Measurements from ENCODE around the gene S100PBP.

The S100PBP gene

GRCh38 chr1:32830092-32830852 is 12.8 kb downstream of the S100PBP start:
- no peak for DNase-seq

DNA sequence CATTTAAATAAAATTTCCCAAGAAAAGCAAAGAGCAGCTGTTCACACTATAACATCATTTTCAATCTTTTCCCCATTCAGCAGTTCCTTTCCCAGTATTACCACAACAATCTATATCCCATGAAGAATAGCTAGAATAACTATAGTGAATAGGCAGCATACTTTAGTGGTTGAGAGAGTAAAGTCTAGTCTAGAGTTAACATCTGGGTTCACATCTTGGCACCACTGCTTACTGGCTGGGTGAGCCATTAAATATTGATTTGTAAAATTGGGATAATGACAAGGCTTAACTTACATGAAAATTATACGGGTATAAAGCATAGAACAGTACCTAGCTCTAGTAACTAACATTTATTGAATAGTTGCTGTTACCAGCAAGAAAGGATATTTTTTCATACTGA is 14.4 kb downstream of the S100PBP start:
- no peak for DNase-seq

GRCh38 chr1:32848354-32849063 is 31.1 kb downstream of the S100PBP start:
- no peak for DNase-seq

DNA sequence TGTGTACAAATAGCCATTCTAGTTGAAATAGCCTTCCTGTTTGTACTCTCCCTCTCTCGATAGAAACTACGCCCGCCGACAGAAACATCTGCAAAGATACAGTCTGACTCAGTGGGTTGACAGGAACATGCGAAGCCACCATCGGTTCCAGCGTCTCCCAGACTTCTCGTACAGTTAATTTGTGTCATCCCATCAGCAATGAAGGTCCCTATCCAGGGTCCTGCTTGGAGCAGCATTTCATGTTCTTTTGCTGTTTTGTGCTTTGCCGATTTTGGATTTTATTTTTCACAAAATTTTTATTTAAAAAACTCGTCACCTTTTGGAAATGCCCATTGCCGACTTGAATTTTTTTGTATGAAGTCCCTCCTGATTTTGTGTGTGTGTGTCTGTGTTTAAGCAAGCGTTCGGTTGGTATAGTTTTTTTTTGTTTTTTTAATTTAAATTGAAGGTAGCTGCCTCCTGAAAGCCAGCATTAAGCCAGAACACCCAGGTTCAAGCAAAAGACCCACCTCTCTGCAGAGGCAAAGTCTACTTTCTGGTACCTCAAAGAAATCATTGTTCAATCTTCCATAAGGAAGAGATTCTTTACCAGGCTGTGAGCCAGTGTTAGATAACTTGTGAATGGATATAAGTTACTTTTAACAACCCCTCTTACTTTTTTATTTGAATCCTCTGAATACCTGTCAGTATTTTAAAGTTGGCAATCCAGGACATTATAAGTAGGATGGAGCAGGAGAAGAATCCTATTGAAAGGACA is 38.6 kb downstream of the S100PBP start:
- no peak for DNase-seq

DNA sequence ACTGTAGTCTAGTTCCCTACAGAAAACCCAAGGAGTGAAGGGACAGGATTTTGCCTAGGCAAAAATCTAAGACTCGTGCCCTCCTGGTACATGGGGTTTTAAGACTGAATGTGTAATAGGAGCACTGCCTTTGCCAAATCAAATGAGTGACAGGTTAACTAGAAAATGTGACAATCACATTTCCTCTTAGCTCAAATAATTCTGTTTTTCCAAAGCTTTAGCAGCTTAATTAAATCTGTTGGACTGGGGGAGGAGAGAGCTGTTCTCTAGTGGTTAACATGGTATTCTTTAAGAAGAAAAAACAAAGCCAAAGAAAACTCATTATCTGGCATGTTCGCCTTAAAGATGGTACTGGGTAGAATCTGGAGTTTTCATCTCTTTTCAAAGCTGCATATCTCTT is 40.7 kb downstream of the S100PBP start:
- DNase-seq: no peak

GRCh38 chr1:32858791-32859190 is 41.3 kb downstream of the S100PBP start:
- DNase-seq: no peak

DNA sequence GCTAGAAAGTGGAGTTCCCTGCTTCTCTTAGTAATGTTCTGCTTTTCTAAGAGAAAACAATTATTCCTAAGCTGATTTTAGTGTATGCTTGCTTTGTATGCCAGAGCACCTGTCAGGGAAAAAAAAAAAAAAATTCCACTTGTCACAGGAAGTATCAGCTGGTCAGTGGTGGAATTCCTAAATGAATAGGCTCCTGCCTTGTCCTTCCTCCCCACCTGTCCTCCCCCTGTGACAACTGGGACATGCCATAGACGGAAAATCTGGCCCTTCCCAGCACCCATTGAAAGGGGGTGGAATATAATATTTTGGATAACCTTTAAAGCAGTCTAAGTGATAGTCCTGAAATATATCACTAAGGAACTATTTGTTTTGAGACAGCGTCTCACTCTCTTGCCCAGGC is 42.5 kb downstream of the S100PBP start:
- no peak for DNase-seq

DNA sequence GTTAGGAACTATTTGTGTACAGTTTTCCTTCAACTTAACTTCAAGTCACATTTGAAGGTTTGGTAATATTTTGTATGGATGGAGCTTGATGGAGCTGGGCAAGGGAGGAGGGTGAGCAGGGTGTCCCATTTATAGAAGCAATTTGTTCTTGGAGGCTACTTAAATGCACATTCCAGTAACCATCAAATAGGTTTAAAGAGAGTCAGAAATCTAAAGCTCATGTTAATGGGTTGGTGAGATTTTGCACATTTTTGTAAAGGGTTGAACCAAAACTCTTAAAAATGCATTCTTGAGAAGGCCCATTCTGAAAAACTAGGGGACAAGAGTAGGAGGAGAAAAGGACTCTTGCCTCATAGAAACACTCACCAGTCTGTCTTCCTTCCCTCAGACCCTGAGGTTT is 43.1 kb downstream of the S100PBP start:
- no peak for DNase-seq

DNA sequence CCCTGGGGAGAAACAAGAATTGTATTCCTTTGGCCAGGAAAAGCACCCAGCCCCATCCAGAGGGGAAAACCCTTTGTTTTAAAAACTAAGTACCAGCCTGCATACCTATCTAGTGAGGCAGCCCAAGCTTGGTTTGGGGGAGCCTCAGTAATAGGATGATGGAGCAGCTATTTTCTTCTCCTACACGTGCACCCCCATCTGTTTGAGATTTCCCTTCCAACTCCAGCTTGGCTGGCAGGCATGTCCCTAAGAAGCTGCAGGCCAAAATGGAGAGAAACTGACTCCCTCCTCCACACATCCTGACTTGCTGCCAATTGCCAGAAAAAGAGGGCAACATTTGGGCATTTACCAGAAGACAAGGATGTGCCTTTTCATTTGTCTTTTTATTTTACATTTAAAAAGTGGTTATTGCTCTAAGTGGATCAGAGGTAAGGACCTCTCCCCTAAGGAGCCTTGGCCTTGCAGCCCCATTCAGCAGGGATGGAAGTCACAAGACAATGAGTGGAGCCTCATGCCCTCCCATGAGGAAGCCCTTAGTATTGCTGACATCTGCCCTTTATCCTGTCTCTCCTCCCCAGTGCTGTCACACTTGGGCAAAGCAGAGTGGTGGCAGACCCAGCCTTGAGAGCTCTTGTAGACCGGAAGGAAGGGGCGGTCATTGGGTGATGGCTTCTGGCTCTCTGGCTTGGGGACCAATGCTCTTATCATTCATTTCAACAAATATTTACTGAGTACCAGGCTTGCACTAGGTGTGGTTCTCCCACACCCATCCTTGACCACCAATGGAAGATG is 44.6 kb downstream of the S100PBP start:
- peak; percentile 9 for DNase-seq

- no peak for DNase-seq
These were observed 45.9 kb downstream of the S100PBP start for GRCh38 chr1:32863218-32863880.

GRCh38 chr1:32863881-32864245 is 46.4 kb downstream of the S100PBP start:
- no peak for DNase-seq

DNA sequence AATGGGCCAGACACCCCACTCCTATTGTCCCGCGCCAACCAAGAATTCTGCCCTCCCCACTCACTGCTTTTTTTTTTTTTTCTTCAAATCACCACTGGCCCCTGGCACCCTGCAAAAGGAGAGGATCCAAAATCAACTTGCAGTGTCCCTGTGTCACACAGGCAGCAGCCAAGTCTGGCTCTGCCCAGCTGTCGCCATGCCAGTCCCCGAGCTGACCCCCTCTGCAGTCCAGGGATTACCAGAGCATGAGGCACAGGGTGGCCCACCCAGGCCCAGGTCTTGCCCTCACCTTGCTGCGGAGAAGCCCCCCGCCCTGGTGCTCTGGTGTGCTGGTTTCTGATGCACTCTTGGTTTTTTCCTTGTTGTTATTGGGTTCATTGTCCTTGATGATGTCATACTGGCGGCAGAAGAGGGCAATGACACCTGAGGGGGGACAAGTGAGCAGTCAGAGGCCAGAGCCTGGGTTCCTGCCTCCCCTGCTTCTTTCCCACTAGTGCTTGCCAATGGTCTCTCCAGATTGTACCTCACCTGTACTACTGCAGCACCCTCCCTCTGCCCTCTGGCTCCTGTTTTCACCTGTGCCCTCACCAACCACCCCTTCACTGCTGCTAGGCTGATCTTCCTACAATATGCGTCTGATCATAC is 47.0 kb downstream of the S100PBP start:
- no peak for DNase-seq

DNA sequence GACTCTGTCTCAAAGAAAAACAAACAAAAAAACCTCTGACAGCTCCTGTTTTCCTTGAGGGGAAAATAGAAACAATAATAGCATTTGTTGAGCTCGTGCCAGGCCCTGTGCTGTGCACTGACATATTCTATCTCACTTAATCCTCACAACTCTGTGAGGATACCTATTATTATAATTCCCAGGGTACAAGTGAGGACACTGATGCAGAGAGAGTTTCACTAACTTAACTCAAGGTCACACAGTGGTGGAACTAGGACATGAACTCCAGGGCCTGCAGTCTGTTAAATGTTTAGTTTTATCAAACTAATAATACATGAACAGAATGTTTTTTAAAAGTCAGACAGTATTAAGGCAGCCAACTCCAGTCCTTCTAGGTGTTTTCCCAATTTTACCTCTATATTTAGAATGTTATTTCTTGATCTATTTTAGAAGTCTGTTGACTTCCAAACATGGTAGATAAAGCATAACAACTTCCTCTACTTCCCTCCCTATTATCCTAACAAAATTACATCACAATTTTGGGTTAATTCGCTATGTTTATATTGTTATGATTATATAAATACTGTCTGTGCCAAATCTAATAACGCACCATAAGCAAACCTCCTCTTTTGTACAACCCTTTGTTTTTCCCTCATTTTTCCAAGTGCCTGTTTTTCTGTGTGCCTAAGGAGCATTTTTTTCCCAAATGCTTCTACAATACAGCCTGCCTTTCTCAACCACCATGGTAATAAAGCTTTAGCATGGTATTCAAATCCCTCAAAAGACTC is 48.4 kb downstream of the S100PBP start:
- no peak for DNase-seq

- DNase-seq: no peak
These were observed 49.7 kb downstream of the S100PBP start for GRCh38 chr1:32867151-32867550.

GRCh38 chr1:32867671-32868070 is 50.2 kb downstream of the S100PBP start:
- DNase-seq: no peak

- no peak for DNase-seq
These were observed 50.6 kb downstream of the S100PBP start for GRCh38 chr1:32868085-32868484.

DNA sequence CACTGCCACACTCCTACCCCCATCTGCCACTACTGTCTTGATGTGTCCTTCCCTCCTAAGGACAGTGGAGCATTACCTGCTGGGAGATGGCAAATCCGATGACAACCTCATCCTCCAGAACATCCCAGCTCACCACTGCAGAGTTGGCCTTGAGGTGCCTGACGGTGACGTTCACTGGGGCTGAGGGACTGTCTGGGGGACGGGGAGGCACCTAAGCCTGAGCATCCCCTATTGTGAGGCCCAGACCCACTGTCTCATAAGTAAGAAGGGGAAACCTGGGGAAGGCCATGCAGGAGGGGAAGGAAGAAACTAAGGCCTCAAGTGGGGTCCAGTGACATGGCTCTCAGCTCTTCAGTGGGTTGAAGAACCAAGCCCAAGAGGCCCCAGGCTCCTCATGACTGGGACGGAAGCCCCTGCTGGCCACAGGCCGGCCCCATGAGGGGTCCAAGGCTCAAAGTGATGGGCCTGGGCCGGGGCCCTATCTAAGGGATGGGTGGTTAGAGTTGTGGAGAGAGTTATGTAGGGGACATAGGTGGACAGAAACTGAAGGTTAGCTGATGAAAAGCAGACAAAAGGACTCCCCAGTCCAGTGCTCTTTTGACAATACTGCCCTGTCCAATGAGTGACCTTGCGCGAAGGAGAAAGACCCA is 51.5 kb downstream of the S100PBP start:
- DNase-seq: no peak

DNA sequence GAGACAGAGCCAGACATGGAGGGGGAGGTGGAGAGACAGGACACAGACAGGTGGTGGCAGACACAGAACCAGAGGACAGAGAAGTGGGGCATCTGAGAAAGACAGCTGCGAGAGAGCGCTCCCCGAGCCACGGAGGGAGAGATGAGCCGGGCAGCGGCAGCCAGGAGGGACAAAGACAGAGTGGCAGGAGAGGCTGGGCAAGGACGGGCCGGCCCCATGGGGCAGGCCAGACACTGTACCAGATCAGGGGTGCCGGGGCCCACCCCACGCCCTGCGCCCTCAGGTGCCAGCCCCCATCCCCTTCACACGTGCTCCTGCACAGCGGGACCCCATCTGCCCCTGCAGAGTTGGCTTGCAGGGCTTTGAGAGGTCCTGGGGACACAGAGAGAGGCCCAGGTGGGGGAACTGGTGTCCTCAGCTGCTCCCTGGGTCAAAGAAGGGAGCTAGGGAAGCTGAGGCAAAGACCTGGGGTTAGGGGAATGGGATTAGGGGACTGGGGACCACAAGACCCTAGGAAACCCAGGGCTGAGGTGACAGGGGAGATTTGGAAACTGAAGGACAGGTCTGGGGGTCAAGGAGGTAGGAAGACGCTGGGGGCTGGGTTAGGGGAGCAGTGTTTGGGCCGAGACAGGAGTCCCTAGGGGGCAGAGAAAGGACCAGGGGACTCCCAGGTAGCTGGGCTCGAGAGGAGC is 52.6 kb downstream of the S100PBP start:
- DNase-seq: no peak

- peak; percentile 42 for DNase-seq
These were observed 53.3 kb downstream of the S100PBP start, which contains the start of gene FNDC5 for GRCh38 chr1:32870615-32871363. Gene FNDC5, minus strand, starts transcription at chr1:32870912.

Data from fibroblast of skin of abdomen (primary cell).